ENCODE measurements around the gene F12.

DNA sequence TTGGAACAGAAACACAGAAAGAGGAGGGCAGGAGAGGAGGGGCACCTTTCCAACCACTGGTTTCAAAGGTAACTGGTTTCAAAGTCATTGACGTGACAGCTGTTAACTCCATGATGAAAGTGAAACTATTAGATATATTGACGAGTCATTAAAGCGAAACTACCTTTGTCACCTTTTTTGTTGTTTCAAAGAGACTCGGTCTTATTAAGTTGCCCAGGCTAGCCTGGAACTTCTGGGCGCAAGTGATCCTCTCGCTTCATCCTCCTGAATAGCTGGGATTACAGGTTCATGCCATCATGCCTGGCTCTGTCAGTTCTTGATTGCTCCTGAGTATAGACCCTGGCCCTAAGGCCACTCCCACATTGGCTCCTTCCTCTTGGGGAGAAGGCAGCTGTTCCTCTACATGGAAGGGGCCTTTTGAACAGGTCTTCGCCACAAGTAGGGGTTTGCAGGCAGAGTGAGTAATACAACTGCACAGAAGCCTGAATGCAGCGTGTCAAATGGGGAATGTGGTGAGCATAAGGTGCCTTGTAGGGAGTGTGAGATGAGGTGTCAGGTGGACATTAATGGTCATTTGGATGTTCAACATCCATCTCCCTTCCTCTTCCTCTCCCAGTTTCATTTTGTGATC is 3.4 kb upstream of the F12 start:
- TF ChIP-seq, protein P1, sequence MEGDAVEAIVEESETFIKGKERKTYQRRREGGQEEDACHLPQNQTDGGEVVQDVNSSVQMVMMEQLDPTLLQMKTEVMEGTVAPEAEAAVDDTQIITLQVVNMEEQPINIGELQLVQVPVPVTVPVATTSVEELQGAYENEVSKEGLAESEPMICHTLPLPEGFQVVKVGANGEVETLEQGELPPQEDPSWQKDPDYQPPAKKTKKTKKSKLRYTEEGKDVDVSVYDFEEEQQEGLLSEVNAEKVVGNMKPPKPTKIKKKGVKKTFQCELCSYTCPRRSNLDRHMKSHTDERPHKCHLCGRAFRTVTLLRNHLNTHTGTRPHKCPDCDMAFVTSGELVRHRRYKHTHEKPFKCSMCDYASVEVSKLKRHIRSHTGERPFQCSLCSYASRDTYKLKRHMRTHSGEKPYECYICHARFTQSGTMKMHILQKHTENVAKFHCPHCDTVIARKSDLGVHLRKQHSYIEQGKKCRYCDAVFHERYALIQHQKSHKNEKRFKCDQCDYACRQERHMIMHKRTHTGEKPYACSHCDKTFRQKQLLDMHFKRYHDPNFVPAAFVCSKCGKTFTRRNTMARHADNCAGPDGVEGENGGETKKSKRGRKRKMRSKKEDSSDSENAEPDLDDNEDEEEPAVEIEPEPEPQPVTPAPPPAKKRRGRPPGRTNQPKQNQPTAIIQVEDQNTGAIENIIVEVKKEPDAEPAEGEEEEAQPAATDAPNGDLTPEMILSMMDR (IDR thresholded peaks at IDR 0.05; ENCODE audit: extremely low read depth in 1 of 2, insufficient read depth in 1 of 2, low read depth in 1 of 2, low read length in 2 of 2), result no peak
- TF ChIP-seq MYC (IDR thresholded peaks at IDR 0.05; ENCODE audit: low read depth, low read length), result no peak
- no peak for TF ChIP-seq POLR2A (IDR thresholded peaks at IDR 0.05; ENCODE audit: low read depth, low read length)
- TF ChIP-seq EZH2 (IDR thresholded peaks at IDR 0.05; ENCODE audit: borderline replicate concordance, low read depth, low read length, severe bottlenecking), result no peak
- TF ChIP-seq POLR2AphosphoS5 (IDR thresholded peaks at IDR 0.05; ENCODE audit: insufficient read depth, low read depth, low read length), result no peak
- no peak for TF ChIP-seq GATA2 (IDR thresholded peaks at IDR 0.05; ENCODE audit: insufficient read depth, insufficient read length, low read depth, low read length)
- TF ChIP-seq JUN (IDR thresholded peaks at IDR 0.05; ENCODE audit: borderline replicate concordance, insufficient read depth, insufficient read length, low read depth), result no peak
